ENCODE data around the gene GRN. TPM values are rescaled to one million over a fixed set of nuclear protein-coding genes. Genes with fewer than 3 reads are reported as not detected.

GRN gene
- total and polyA plus RNA-seq, 8 donors: 31.8 to 644 (median 196) TPM

DNA sequence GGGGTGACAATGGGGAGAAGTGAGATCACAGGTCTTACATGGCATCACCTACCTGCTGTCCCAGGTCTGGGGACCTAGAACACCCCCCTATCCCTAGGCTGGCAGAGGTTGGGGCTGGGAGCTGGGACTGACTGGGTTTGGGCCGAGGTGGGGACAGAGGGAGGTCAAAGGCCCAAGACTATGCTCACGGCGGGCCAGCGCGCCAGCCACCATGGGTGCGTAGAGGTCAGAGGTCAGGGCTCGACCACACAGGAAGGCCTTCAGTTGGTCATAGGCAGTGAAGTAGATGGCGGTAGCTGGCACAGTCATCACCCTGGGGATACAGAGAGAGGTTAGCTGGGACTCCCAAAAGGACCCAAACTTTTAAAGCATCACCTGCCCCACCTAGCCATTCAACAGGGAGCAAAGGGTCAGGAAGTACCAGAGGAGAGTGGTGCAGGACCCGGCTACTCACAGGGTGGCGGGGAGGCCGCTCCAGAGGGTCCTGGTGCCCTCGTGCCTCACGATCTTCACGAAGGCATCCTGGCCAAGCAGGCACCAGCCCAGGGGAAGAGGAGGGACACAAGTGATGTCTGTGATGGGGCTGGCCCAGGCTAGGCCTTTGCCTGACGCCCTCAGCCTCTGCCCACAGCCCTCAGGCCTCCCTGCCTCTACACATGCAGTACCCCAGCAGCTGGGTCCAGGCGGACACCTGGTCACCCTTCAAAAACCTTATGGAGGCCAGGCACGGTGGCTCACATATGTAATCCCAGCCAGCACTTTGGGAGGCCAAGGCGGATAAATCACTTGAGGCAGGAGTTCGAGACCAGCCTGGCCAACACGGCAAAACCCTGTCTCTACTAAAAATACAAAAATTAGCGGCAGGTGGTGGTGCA, 23.6 kb upstream of the GRN start:
- 88 to 92% (median 90%) methylated on average over 19 to 21 of the region's 21 CpGs for WGBS, 5 donors
- TF ChIP-seq, protein P1, sequence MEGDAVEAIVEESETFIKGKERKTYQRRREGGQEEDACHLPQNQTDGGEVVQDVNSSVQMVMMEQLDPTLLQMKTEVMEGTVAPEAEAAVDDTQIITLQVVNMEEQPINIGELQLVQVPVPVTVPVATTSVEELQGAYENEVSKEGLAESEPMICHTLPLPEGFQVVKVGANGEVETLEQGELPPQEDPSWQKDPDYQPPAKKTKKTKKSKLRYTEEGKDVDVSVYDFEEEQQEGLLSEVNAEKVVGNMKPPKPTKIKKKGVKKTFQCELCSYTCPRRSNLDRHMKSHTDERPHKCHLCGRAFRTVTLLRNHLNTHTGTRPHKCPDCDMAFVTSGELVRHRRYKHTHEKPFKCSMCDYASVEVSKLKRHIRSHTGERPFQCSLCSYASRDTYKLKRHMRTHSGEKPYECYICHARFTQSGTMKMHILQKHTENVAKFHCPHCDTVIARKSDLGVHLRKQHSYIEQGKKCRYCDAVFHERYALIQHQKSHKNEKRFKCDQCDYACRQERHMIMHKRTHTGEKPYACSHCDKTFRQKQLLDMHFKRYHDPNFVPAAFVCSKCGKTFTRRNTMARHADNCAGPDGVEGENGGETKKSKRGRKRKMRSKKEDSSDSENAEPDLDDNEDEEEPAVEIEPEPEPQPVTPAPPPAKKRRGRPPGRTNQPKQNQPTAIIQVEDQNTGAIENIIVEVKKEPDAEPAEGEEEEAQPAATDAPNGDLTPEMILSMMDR (IDR thresholded peaks at IDR 0.05): no peak
- TF ChIP-seq POLR2A (IDR thresholded peaks at IDR 0.05) (no peak), POLR2AphosphoS5 (IDR thresholded peaks at IDR 0.05) (no peak), EP300 (IDR thresholded peaks at IDR 0.05) (no peak)
- intact Hi-C loops (cut with DNase I; ENCODE audit: low total_unique reads): loop anchor here (5.0 kb wide), 1 partner anchor 109 kb away; no protein-coding TSS in a partner anchor
- H3K27ac ChIP-seq: no peak overlapping the region
- H3K27me3 ChIP-seq: peaks cover 1 to 20% (median 9%) of the 10 kb centered on the region in 3 donors
- peaks cover 31 to 42% (median 36%) of the 10 kb centered on the region in 4 donors for H3K36me3 ChIP-seq
- H3K9me3 ChIP-seq: no peaks in the 10 kb centered on the region
- no peak overlapping the region for H3K4me3 ChIP-seq
- peaks cover 13 to 34% (median 26%) of the 10 kb centered on the region in 4 donors for H3K4me1 ChIP-seq
- no peak for DNase-seq

- no peaks in the 10 kb centered on the region for H3K9me3 ChIP-seq
- TF ChIP-seq POLR2A (IDR thresholded peaks at IDR 0.05) (no peak), EP300 (IDR thresholded peaks at IDR 0.05) (no peak), POLR2AphosphoS5 (IDR thresholded peaks at IDR 0.05) (no peak)
- TF ChIP-seq, protein P1 (IDR thresholded peaks at IDR 0.05): no peak
- 92 to 95% (median 94%) methylated on average over 4 to 11 of the region's 11 CpGs for WGBS, 5 donors
- no peak overlapping the region for H3K4me3 ChIP-seq
- peaks cover 31 to 42% (median 36%) of the 10 kb centered on the region in 4 donors for H3K36me3 ChIP-seq
- no peak overlapping the region for H3K27ac ChIP-seq
- H3K27me3 ChIP-seq: peaks cover 0 to 12% (median 5%) of the 10 kb centered on the region in 3 donors
- intact Hi-C loops (cut with DNase I; ENCODE audit: low total_unique reads): loop anchor here (5.0 kb wide), 1 partner anchor 110 kb away; no protein-coding TSS in a partner anchor
- H3K4me1 ChIP-seq: peaks cover 18 to 39% (median 33%) of the 10 kb centered on the region in 4 donors
- no peak for DNase-seq
Observed at GRCh38 chr17:44322236-44322895, 22.7 kb upstream of the GRN start.

- H3K27ac ChIP-seq: peak overlapping the region in 3 of 5 donors; percentile 90 to 96 (median 93)
- DNase-seq: no peak
Observed at GRCh38 chr17:44323359-44324091, 21.6 kb upstream of the GRN start.

More at GRCh38 chr17:44323359-44324091, 21.6 kb upstream of the GRN start:
- peaks cover 31 to 41% (median 36%) of the 10 kb centered on the region in 4 donors for H3K36me3 ChIP-seq
- intact Hi-C loops (cut with DNase I; ENCODE audit: low total_unique reads): loop anchor here (5.0 kb wide), 1 partner anchor 111 kb away; no protein-coding TSS in a partner anchor
- TF ChIP-seq POLR2AphosphoS5 (IDR thresholded peaks at IDR 0.05) (no peak), POLR2A (IDR thresholded peaks at IDR 0.05) (no peak), EP300 (IDR thresholded peaks at IDR 0.05) (no peak)
- TF ChIP-seq, protein P1 (IDR thresholded peaks at IDR 0.05): no peak
- H3K4me1 ChIP-seq: peaks cover 18 to 41% (median 34%) of the 10 kb centered on the region in 4 donors
- H3K4me3 ChIP-seq: peak overlapping the region; percentile 96 to 99 (median 98)
- 57 to 64% (median 59%) methylated on average over 25 to 27 of the region's 27 CpGs for WGBS, 5 donors
- H3K27me3 ChIP-seq: peaks cover 0 to under 1% (median 0%) of the 10 kb centered on the region in 3 donors
- H3K9me3 ChIP-seq: no peaks in the 10 kb centered on the region
